GM21447 (cell line): ENCODE results near the gene MYO5B.

Source experiments
- ATAC-seq: cut with Tn5 transposase; IDR thresholded peaks from one replicate; pipeline ENCODE4 v1.9.1; 2021; ENCODE audit not compliant: unreplicated experiment

MYO5B gene

GRCh38 chr18:49859725-49860124, 335.2 kb downstream of the MYO5B start:
- ATAC-seq, result no peak

GRCh38 chr18:49859021-49859359, 336.0 kb downstream of the MYO5B start:
- no peak for ATAC-seq

DNA sequence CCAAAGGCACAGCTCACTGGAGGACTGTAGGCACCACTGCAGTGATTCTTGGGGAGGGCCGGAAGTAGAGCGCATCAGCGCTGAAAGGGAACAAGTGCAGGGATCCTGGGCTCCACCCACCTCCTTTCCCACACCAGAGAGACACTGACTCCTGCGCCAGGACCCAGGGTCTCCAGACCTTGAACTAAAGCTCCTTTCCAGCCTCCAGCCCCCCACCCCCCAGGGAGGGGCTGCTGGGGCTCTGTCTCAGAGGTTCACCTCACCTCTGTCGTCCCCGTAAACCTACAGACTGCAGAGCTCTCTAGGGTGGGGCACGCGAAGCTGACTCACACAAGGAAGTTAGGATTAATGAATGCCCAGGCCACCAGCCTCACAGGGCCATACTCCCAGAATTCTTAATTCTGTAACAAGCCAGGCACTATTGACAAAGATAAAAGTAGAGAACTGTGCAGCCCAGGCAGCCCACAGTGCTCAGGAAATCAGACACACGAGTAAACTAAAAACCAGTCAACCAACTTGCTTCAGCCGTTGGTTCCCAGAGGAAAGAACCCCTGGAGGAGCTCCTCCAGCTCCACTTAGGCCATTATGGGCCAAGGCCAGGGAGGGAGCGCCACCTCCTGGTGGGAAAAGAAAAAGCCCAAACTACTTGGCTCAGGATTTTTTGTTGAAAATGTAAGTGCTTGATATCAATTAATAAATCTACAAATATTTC, 336.5 kb downstream of the MYO5B start:
- ATAC-seq, result no peak

DNA sequence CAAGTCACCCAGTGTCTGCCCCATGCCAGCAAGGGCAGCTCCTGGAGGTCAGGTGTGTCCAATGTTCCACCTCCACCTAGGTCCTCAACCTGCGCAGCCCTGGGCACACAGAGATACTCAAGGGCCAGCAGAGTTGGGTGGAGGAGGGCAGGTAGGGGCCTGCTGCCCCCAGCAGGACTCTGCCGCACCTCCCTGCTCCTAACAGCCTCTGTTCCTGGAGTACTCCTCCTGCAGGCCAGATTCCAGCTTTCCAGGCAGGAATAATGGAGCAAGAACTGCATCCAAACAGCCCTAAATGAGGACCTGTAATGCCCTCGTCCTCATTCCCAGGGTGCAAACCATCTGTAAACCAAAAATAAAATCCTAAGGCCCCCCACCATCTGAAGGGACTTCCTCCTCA, 337.2 kb downstream of the MYO5B start:
- ATAC-seq, result no peak

DNA sequence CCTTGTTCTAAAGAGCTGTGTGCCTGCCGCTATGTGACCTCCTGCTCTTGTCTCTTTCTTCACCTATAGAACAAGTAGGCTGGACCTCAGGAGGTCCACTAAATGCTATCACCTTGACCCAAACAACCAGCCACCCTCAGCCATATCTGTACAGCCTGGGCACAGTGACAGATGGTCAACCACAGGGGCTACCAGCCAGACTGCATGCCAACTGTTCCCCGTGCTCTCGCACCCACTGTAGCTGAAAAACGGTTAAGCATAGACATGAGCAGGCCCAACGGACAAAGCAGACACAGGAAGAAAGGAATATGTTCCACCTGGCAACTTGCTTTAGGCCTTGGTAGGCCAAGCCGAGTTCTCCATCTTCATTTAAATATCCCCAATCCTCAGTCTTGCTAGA, 338.5 kb downstream of the MYO5B start:
- ATAC-seq, result no peak

DNA sequence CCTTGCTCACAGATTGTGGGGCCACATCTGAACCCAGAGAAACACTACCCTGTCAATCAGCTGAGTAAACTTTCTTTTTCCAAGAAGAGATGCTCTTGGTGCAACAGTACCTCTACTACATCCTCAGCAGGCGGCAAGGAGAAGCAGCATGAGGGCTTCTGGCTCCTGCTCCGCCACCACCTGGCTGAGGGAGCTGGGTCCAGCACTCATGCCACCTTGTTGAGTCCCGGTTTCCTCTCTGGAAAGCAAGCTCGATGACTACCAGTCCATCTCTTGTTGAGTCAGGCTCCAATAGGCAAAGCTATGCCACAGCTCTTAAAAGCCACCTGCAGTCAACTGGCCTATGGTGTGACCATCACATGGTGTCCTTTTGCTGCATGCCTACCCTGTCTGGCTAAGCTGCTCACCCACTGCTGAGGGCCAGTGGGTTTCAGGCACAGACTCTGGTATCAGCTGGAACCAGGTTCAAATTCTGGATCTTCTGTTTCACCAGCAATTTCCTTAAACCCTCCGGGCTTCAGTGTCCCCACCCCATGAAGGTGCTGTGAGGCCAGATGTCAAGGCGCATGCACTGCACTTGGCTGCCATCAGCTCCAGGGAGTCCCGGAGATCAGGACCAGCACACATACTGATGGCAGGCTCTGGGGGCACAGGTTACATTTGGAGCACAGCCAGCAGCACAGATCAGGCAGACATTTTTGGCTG, 339.1 kb downstream of the MYO5B start:
- no peak for ATAC-seq

GRCh38 chr18:49854681-49855080, 340.3 kb downstream of the MYO5B start:
- ATAC-seq, result no peak

GRCh38 chr18:49853436-49853835, 341.5 kb downstream of the MYO5B start:
- no peak for ATAC-seq

GRCh38 chr18:49853011-49853410, 341.9 kb downstream of the MYO5B start:
- ATAC-seq, result no peak

DNA sequence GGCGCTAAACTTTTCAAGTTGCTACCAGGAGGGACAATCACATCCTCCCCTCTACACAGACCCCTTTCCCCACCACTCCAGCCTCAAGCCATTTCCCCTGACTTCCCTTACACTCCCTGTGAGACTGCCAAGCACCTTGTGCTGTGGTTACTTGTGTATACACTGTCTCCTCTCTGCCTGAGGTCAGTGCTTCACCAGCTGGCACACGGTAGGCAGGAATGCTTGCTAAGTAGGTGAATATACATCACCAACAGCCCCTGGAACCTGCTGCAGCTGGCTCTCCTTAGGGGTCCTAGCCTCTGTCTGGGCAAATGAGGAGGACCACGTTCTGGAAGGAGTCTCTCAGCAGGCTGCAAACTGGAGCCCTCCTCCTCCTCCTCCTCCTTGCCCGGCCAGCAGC, 343.3 kb downstream of the MYO5B start:
- ATAC-seq, result no peak

DNA sequence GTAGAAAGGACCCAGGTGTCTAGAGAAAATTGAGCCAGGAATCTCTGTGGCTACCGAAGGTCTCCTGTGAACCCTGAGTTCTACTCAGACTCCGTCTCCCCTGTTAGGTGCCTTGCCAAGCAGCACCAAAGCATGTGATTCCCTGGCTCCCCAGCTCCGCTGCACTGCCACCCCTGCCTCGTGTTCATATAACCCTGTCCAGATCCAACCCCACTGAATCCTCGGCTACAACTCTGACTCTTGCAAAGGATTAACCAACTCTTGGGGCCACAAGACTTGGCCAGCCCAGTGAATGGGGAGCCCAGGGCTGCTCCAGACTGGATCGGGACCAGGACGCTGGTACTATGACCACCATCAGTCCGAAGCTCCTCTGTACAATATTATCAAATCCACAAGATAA, 344.3 kb downstream of the MYO5B start:
- ATAC-seq, result no peak

GRCh38 chr18:49849331-49850217, 345.4 kb downstream of the MYO5B start:
- no peak for ATAC-seq

GRCh38 chr18:49848115-49848514, 346.8 kb downstream of the MYO5B start:
- no peak for ATAC-seq

DNA sequence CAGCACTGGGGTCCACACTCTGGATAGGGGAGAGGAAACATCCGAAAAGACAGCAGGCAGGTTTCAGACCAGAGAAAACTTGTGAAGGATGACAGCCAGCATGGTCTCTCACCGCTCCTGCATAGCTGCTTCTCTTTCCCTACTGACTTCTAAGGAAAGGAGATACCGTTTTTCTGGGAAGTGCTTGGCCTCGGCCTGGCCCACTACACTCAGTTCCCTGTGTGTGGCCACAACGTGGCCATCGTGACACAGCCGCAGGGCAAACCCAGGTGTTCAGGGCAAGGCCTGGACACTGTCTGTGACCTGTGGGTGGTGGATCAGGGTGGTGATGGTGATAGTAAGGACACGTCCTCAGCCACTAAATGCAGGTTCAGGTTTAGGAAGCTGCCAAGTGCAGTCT, 347.4 kb downstream of the MYO5B start:
- no peak for ATAC-seq

- no peak for ATAC-seq
These were observed 348.1 kb downstream of the MYO5B start for GRCh38 chr18:49846718-49847470.

- ATAC-seq, result no peak
These were observed 348.6 kb downstream of the MYO5B start for GRCh38 chr18:49846361-49846662.

- no peak for ATAC-seq
These were observed 349.2 kb downstream of the MYO5B start for GRCh38 chr18:49845629-49846360.

DNA sequence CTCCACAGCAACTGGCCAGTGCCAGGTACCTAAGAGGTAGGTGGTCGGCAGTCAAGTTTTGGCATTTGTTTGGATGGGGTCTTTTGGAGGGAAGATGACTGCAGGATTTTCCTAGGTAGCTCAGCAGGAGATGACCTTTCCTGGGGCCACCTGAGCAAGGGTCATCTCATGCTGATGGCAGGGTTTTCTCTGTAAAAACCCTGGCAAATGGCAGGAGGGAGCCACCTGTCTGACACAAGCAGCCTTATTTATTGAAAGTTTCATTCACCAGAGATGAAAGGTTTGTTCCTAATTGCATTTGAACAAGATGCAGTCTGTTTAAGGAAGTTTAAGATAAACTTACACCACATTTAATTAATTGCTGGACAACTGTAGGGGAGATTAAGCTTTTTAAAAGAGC, 350.0 kb downstream of the MYO5B start:
- no peak for ATAC-seq

DNA sequence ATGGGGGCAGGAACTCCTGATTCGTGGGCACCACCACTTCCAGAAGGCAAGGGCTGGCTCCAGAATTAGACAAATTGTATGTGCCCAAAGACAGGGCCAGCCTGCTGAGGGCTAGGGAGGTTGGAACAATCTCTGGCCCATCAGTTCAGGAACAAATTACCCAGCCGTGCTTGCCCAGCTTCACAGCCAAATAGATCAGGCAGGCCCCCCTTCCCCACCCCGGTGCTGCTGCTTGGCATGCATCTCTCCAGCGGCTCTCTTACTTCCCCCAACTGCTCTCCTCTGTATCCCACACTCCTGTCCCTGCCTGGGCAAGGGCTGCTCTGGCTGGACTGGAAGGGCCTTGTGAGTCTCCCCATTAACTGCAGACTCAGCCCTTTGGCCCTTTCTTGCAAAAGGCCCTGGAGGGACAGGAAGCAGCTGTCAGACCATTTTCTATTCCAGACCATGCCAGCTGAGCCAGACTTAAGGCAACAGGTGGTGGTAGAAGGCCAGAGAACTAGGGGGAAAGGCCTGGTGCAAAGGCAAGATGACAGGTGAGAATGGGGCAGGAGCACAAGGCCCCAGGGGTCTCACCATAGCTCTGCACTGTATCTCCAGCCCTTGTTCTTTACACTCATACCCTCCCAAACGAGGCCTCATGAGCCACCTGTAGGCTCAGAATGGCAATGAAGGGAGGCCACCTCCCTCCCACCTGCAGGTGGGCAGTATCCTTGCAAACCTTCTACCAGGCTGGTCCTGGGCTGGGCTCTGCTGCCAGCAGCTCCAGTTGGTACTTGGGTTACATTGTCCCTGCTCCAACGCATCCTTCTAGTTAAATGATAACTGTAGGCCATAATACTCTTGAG, 350.9 kb downstream of the MYO5B start:
- ATAC-seq, result no peak

GRCh38 chr18:49843131-49843530, 351.8 kb downstream of the MYO5B start:
- ATAC-seq, result no peak
